Vagina (tissue), 2 donors: ENCODE results near the gene PCBP3. TPM values are rescaled to one million over a fixed set of nuclear protein-coding genes. Genes with fewer than 3 reads are reported as not detected.

ENCODE experiments used
- DNase-seq, 2 donors: peaks; one replicate each; pipeline ENCODE4 v3.0.0-alpha.2; 2017; ENCODE audit errors: extremely low spot score in 2 of 2
- H3K27ac ChIP-seq: fragments of 200-600 bp; sonication (generic); one replicate; pipeline ENCODE4 v1.5.1; 2019
- H3K27me3 ChIP-seq: fragments of 200-600 bp; sonication (generic); one replicate; pipeline ENCODE4 v1.5.1; 2019
- H3K36me3 ChIP-seq, 2 donors: fragments of 200-600 bp; sonication (generic); one replicate each; pipeline ENCODE4 v1.5.1; 2017 to 2019
- H3K4me1 ChIP-seq: fragments of 200-600 bp; sonication (generic); one replicate; pipeline ENCODE4 v1.5.1; 2019
- H3K4me3 ChIP-seq, 2 donors: fragments of 200-600 bp; sonication (generic); 1 replicate in 1 of 2; 2 replicates in 1 of 2; pipeline ENCODE4 v1.5.1; 2016 to 2019
- H3K9me3 ChIP-seq: fragments of 200-600 bp; sonication (generic); one replicate; pipeline ENCODE4 v1.5.1; 2019
- POLR2A ChIP-seq, 2 donors: fragments of 450-650 bp; IDR thresholded peaks; one replicate each; pipeline ENCODE4 v1.6.1; 2017; ENCODE audit warnings: antibody characterized with exemption in 2 of 2, mild to moderate bottlenecking in 2 of 2, moderate library complexity in 2 of 2
- POLR2AphosphoS5 ChIP-seq, 2 donors: sonication (generic); formaldehyde crosslinking; IDR thresholded peaks; one replicate each; pipeline ENCODE4 v1.9.0; 2017; ENCODE audit warnings: antibody characterized with exemption in 2 of 2, mild to moderate bottlenecking in 2 of 2, low read depth in 1 of 2; ENCODE audit not compliant: insufficient read depth in 1 of 2
- intact Hi-C: fragments of 100-400 bp; cut with DNase I; formaldehyde crosslinking; loops from one replicate; pipeline ENCODE4 v1.15.1; 2023
- total RNA-seq: library from RNA; depleted of rRNA; stranded (reverse); fragments of >200 nt; gene quantifications from one replicate; pipeline ENCODE4 v1.2.3, GENCODE V29; 2016
- TF ChIP-seq, protein P1 (sequence below), 3 experiments: fragments of 450-650 bp in 2 of 3; fragments of 200-600 bp in 1 of 3; sonication (generic) in 1 of 3; IDR thresholded peaks; one replicate each; pipeline ENCODE4 v1.5.1; 2017 to 2019; ENCODE audit warnings: antibody characterized with exemption in 3 of 3, mild to moderate bottlenecking in 2 of 3, moderate library complexity in 2 of 3

The PCBP3 gene
- total RNA-seq, 1 donor from 2014 or later = 4.9 TPM

DNA sequence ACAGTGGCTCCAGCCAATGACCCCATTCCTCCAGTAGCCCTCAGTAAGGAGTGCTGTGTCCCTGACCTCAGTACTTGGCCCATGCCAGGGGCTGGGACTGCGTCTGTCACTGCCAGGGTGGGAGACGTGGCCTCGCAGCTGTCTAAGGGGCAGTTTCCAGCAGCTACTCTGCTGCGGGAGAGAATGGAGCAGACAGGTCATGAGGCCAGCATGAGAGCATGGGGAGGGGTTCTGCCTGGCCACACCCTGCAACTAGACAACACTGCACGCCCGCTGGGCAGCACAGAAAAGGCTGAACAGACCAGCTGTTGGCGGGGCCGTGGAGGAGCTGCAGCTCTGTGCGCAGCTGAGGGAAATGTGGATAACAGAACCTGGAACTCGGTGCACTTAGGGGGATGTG is 246.4 kb downstream of the PCBP3 start:
- DNase-seq = no peak
- Histone ChIP-seq H3K4me3 (no peak overlapping the region), H3K36me3 (no peaks in the 10 kb centered on the region), H3K27me3 (no peaks in the 10 kb centered on the region), H3K27ac (no peak overlapping the region), H3K4me1 (peaks cover 31% of the 10 kb centered on the region), H3K9me3 (no peaks in the 10 kb centered on the region)
- no peak for TF ChIP-seq POLR2A (IDR thresholded peaks at IDR 0.05)
- intact Hi-C loops = no loop called here

DNA sequence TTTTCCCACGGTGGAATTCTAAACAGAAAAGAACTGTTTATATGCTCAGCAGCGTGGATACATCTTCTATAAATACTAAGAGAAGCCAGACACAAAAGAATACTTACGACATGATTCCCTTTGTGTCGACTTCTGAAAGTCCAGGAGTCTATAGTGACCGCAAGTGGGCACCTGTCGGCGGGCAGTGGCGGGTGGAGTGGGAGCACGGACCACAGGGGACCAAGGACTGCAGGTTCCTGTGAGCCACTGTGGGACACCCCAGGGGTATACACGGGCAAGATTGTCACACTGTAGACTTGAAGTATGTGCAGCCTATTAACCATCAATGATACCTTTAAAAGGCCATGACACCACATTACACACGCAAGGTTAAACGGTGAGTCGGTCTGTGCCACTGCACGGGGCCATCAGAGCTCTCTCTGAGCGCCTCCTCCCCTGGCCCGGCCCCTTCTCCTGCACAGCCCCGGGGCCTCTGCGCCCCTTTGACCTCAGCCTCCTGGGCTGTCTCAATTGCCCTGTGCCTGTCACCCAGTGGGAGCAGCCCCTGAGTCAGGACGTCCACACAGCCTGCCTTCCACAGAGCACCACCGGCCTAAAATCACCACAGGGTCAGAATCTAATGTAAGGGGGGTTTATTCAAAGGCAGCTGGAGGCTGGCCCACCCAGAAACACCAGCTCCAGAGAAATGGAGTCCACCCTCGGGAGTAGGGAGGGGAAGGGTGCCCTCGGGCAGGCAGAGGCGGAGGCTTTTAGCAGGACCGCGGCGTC is 248.0 kb downstream of the PCBP3 start:
- Histone ChIP-seq H3K4me3 (no peak overlapping the region), H3K27ac (no peak overlapping the region), H3K27me3 (no peaks in the 10 kb centered on the region), H3K36me3 (no peaks in the 10 kb centered on the region), H3K9me3 (no peaks in the 10 kb centered on the region), H3K4me1 (peaks cover 31% of the 10 kb centered on the region)
- no peak for DNase-seq
- TF ChIP-seq, protein P1, sequence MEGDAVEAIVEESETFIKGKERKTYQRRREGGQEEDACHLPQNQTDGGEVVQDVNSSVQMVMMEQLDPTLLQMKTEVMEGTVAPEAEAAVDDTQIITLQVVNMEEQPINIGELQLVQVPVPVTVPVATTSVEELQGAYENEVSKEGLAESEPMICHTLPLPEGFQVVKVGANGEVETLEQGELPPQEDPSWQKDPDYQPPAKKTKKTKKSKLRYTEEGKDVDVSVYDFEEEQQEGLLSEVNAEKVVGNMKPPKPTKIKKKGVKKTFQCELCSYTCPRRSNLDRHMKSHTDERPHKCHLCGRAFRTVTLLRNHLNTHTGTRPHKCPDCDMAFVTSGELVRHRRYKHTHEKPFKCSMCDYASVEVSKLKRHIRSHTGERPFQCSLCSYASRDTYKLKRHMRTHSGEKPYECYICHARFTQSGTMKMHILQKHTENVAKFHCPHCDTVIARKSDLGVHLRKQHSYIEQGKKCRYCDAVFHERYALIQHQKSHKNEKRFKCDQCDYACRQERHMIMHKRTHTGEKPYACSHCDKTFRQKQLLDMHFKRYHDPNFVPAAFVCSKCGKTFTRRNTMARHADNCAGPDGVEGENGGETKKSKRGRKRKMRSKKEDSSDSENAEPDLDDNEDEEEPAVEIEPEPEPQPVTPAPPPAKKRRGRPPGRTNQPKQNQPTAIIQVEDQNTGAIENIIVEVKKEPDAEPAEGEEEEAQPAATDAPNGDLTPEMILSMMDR (IDR thresholded peaks at IDR 0.05) = no peak
- TF ChIP-seq POLR2A (IDR thresholded peaks at IDR 0.05) (no peak), POLR2AphosphoS5 (IDR thresholded peaks at IDR 0.05; ENCODE audit: insufficient read depth in 1 of 2, low read depth in 1 of 2) (no peak)
- intact Hi-C loops = no loop called here

DNA sequence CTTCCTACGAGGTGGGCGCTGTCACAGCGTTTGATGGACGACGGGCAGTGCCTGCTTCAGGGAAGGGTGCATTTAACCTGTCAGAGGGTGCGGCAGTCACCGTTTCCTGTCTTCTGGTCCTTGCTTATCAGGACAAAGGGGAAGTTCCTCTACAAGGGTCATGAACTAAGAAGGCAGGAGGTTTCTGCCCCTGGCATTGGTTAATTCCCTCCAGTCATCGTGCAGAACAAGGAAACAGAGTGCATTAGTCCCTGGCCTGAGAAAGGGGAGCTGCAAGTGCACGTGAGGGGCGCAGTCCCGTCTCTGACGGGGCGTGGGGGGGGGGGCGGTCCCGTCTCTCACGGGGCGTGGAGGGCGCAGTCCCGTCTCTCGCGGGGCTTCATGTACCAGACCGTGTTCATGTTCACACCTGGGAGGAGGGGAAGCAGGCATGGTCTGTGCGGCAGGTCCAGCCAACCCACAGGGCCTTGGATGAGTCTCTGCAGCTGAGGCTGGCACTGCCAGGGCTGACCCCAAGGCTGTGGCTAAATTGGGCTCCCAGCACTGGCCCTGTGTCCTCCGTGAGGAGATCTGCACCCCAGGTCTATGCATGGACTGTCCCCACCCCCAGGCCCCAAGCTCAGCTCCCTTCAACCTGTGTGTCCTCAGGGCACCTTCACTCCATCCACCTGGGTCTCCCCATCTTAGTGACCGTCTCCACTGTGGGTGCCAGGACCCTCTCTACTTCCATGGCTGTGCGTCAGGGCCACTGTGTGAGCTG is 248.8 kb downstream of the PCBP3 start:
- Histone ChIP-seq H3K27ac (no peak overlapping the region), H3K4me3 (no peak overlapping the region), H3K36me3 (no peaks in the 10 kb centered on the region), H3K27me3 (no peaks in the 10 kb centered on the region), H3K9me3 (no peaks in the 10 kb centered on the region), H3K4me1 (peaks cover 23% of the 10 kb centered on the region)
- no peak for TF ChIP-seq POLR2A (IDR thresholded peaks at IDR 0.05)
- TF ChIP-seq, protein P1 (IDR thresholded peaks at IDR 0.05) = no peak
- no peak for TF ChIP-seq POLR2AphosphoS5 (IDR thresholded peaks at IDR 0.05; ENCODE audit: insufficient read depth in 1 of 2, low read depth in 1 of 2)
- DNase-seq = no peak
- intact Hi-C loops = no loop called here

DNA sequence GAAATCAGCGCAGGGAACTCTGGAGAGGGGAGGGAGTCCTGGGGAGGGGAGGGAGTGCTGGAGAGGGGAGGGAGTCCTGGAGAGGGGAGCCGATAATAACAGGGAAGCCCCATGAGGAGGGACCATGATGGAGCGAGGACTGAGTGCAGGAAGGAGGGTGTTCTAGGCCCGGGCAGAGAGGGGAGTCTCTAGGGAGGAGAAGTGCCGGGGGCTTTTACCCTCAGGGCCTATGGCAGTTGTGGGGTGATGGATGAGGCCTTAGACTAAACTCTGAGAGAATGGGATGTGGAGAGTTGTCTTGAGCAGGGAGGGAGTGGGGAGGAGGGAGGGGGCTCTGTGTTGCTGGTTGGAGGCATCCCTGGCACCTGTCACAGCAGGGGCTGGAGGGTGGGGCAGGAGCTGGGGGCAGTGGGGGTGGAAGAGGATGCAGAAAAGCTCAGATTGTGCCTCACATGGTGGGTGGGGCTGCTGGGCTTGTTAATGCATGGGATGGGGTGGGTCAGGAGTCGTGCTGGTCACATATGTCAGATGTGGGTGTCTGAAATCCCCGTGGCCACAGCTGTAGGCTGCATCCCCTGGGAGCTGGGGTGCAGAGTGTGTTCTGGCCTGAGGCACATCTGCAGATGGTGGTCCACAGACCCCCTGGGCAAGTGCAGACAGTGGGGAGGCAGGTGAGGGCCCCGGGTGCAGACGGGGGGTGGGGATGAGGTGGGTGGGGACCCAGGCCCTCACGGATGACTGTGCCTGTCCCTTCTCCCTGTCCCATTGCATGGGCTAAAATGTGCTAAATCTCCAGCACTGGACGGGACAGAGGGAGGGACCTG is 249.6 kb downstream of the PCBP3 start:
- Histone ChIP-seq H3K4me1 (peaks cover 16% of the 10 kb centered on the region), H3K9me3 (no peaks in the 10 kb centered on the region), H3K27ac (no peak overlapping the region), H3K4me3 (no peak overlapping the region), H3K36me3 (no peaks in the 10 kb centered on the region), H3K27me3 (no peaks in the 10 kb centered on the region)
- no peak for DNase-seq
- intact Hi-C loops = no loop called here
- TF ChIP-seq POLR2AphosphoS5 (IDR thresholded peaks at IDR 0.05; ENCODE audit: insufficient read depth in 1 of 2, low read depth in 1 of 2) (no peak), POLR2A (IDR thresholded peaks at IDR 0.05) (no peak)
- TF ChIP-seq, protein P1 (IDR thresholded peaks at IDR 0.05) = no peak

DNA sequence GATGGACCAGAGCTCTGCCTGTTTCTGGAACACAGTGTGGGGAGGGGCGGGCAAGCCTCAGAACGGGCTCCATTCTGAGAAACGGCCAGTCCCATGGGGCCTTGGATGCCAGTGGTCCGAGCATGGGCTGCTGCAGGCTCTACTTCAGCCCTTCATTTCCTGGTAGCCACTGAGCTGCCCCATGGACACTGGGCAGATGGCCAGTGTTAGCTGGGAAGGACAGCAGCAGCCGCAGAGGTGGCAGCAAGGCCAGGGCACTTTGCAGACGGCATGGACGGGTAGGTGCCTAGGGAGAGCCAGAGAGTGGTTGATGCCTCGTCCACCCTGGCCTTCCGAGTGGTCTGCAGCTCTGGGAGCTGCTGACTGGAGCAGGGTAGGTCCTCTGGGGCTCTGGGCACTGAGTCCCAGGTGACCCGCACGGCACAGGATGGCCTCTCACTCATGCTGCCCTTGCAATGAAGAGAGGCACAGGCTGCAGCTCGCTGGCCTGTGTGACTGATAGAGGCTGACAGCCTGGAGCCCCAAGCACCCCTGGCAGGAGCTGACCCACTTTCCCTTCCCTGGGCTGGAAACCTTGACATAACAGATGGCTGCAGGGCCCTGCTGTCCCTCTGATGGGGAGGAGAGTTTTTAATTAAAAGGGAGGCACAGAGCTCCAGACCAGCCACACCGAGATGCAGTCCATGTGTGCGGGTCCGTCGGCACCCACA is 250.4 kb downstream of the PCBP3 start:
- DNase-seq = no peak
- TF ChIP-seq, protein P1 (IDR thresholded peaks at IDR 0.05) = no peak
- no peak for TF ChIP-seq POLR2AphosphoS5 (IDR thresholded peaks at IDR 0.05; ENCODE audit: insufficient read depth in 1 of 2, low read depth in 1 of 2)
- no peak for TF ChIP-seq POLR2A (IDR thresholded peaks at IDR 0.05)
- Histone ChIP-seq H3K4me3 (no peak overlapping the region), H3K27ac (peak overlapping the region; percentile 30), H3K9me3 (no peaks in the 10 kb centered on the region), H3K4me1 (peaks cover 16% of the 10 kb centered on the region), H3K27me3 (no peaks in the 10 kb centered on the region), H3K36me3 (no peaks in the 10 kb centered on the region)
- intact Hi-C loops = no loop called here
